ENCODE measurements around the gene SIDT1.

SIDT1 gene

DNA sequence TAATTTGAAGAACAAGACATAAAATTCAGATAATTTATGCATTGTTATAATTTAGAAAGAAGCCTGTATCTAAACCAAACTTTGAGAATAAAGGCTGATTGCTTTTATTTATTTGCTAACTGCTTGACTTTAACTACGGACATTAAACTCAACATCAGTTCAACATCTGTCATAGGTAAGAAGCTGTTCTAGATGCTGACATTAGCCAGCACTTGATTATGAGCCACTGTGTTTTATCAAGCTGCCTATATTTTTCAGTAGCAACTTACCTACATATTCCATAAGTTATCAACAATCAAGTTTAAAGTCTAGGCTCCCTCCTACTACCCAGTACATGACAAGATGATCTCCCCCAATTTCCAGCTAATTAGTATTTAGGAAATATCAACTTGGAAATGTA is 122.0 kb downstream of the SIDT1 start:
- Histone ChIP-seq H3K9me3 (ENCODE audit: severe bottlenecking) (no peaks in the 10 kb centered on the region), H3K27me3 (ENCODE audit: insufficient read depth, poor library complexity, severe bottlenecking) (no peaks in the 10 kb centered on the region), H3K4me1 (ENCODE audit: insufficient read depth, poor library complexity, severe bottlenecking) (no peaks in the 10 kb centered on the region), H3K36me3 (ENCODE audit: low read depth) (no peaks in the 10 kb centered on the region), H3K27ac (ENCODE audit: poor library complexity, severe bottlenecking) (no peak overlapping the region), H3K4me3 (ENCODE audit: severe bottlenecking) (no peak overlapping the region)
- no peak for DNase-seq (ENCODE audit: low spot score)
- ATAC-seq (ENCODE audit: low read depth), result no peak
- TF ChIP-seq, protein P1, sequence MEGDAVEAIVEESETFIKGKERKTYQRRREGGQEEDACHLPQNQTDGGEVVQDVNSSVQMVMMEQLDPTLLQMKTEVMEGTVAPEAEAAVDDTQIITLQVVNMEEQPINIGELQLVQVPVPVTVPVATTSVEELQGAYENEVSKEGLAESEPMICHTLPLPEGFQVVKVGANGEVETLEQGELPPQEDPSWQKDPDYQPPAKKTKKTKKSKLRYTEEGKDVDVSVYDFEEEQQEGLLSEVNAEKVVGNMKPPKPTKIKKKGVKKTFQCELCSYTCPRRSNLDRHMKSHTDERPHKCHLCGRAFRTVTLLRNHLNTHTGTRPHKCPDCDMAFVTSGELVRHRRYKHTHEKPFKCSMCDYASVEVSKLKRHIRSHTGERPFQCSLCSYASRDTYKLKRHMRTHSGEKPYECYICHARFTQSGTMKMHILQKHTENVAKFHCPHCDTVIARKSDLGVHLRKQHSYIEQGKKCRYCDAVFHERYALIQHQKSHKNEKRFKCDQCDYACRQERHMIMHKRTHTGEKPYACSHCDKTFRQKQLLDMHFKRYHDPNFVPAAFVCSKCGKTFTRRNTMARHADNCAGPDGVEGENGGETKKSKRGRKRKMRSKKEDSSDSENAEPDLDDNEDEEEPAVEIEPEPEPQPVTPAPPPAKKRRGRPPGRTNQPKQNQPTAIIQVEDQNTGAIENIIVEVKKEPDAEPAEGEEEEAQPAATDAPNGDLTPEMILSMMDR (IDR thresholded peaks at IDR 0.05; ENCODE audit: poor library complexity, severe bottlenecking), result no peak

DNA sequence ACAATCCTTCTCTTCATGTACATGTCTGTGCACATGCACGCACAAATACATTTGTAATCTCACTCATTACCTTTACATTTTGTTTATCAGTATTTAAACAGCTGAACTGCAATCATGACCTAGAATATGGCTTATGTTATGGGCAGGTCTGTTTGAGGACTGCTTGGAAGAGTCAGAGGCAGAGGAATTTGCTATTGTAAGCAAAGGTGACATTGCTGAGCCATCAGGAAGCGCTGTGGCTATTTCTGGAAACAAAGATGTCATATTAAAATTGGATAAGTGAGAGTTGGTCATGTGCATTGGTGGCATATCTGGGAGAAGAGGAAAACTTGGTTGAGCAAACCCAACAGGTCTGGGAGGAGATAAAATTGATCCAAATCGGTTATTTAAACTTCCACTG is 122.5 kb downstream of the SIDT1 start:
- no peak overlapping the region for H3K4me3 ChIP-seq (ENCODE audit: severe bottlenecking)
- no peaks in the 10 kb centered on the region for H3K36me3 ChIP-seq (ENCODE audit: low read depth)
- TF ChIP-seq, protein P1 (IDR thresholded peaks at IDR 0.05; ENCODE audit: poor library complexity, severe bottlenecking), result no peak
- no peaks in the 10 kb centered on the region for H3K4me1 ChIP-seq (ENCODE audit: insufficient read depth, poor library complexity, severe bottlenecking)
- no peaks in the 10 kb centered on the region for H3K27me3 ChIP-seq (ENCODE audit: insufficient read depth, poor library complexity, severe bottlenecking)
- DNase-seq (ENCODE audit: low spot score), result no peak
- no peaks in the 10 kb centered on the region for H3K9me3 ChIP-seq (ENCODE audit: severe bottlenecking)
- ATAC-seq (ENCODE audit: low read depth), result no peak
- H3K27ac ChIP-seq (ENCODE audit: poor library complexity, severe bottlenecking), result no peak overlapping the region

DNA sequence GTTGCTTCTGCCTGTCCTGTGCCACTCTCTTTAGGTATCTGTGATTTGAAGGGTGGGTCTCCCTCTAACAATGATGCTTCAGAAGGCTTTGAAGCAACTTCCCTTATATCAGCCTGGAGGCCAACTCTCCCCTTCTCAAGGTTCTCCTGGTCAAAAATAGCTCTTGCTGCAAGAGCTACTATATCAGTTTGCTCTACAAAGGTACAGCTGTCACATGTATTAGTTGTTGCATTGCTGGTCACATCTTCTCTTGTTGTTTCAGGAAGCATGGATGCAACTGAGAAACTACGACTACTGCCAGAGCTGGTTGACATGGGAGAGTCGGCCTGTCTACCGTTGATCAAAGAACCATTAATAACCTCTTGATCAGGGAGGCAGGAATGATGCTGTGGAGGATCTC is 125.8 kb downstream of the SIDT1 start:
- no peaks in the 10 kb centered on the region for H3K27me3 ChIP-seq (ENCODE audit: insufficient read depth, poor library complexity, severe bottlenecking)
- DNase-seq (ENCODE audit: low spot score) (no peak), ATAC-seq (ENCODE audit: low read depth) (no peak)
- H3K4me3 ChIP-seq (ENCODE audit: severe bottlenecking), result no peak overlapping the region
- TF ChIP-seq, protein P1 (IDR thresholded peaks at IDR 0.05; ENCODE audit: poor library complexity, severe bottlenecking), result no peak
- no peaks in the 10 kb centered on the region for H3K36me3 ChIP-seq (ENCODE audit: low read depth)
- no peak overlapping the region for H3K27ac ChIP-seq (ENCODE audit: poor library complexity, severe bottlenecking)
- no peaks in the 10 kb centered on the region for H3K4me1 ChIP-seq (ENCODE audit: insufficient read depth, poor library complexity, severe bottlenecking)
- no peaks in the 10 kb centered on the region for H3K9me3 ChIP-seq (ENCODE audit: severe bottlenecking)

DNA sequence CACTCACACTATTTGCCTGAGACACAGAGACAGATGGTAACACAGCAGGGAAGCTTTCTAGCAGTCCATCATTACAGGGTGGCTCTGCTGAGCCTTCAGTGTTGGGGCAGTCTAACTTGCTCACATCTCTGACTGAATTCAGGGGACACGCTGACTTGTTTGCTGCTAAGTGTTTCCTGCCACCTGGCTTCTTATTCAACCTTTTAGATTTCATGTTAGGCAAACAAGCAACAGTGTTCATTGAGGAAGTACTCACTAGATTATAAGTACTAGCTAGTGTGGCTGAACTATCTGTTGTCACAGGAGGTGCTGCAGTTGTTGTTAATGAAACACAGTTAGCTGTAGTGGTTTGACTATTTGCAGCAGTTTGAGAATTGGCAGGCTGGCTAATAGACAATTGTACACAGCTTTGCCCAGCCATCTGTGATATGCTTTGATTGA is 126.8 kb downstream of the SIDT1 start:
- H3K4me3 ChIP-seq (ENCODE audit: severe bottlenecking), result no peak overlapping the region
- H3K9me3 ChIP-seq (ENCODE audit: severe bottlenecking), result no peaks in the 10 kb centered on the region
- TF ChIP-seq, protein P1 (IDR thresholded peaks at IDR 0.05; ENCODE audit: poor library complexity, severe bottlenecking), result no peak
- no peaks in the 10 kb centered on the region for H3K4me1 ChIP-seq (ENCODE audit: insufficient read depth, poor library complexity, severe bottlenecking)
- H3K27ac ChIP-seq (ENCODE audit: poor library complexity, severe bottlenecking), result no peak overlapping the region
- no peak for ATAC-seq (ENCODE audit: low read depth)
- no peaks in the 10 kb centered on the region for H3K27me3 ChIP-seq (ENCODE audit: insufficient read depth, poor library complexity, severe bottlenecking)
- DNase-seq (ENCODE audit: low spot score), result no peak
- no peaks in the 10 kb centered on the region for H3K36me3 ChIP-seq (ENCODE audit: low read depth)

DNA sequence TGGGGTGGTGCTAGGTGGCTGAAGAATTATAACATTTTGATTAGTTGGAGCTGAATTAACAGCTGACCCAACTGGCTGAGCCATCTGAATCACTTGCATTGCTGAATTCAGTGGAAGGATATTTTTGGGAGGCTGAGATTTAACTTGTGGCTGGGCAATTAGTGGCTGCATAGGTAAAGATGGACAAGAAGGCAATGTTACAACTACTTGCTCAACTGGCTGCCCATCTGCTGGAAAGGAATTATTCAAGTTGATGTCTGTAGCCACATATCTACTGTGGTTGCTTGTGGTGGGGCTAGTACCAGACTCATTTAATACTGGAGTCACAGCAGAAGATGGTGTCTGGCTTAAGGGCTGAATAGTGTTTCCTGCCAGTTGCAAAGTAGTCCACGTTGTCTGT is 127.6 kb downstream of the SIDT1 start:
- no peak for ATAC-seq (ENCODE audit: low read depth)
- no peak overlapping the region for H3K4me3 ChIP-seq (ENCODE audit: severe bottlenecking)
- H3K9me3 ChIP-seq (ENCODE audit: severe bottlenecking), result no peaks in the 10 kb centered on the region
- H3K27me3 ChIP-seq (ENCODE audit: insufficient read depth, poor library complexity, severe bottlenecking), result no peaks in the 10 kb centered on the region
- H3K36me3 ChIP-seq (ENCODE audit: low read depth), result no peaks in the 10 kb centered on the region
- no peak overlapping the region for H3K27ac ChIP-seq (ENCODE audit: poor library complexity, severe bottlenecking)
- TF ChIP-seq, protein P1 (IDR thresholded peaks at IDR 0.05; ENCODE audit: poor library complexity, severe bottlenecking), result no peak
- no peak for DNase-seq (ENCODE audit: low spot score)
- H3K4me1 ChIP-seq (ENCODE audit: insufficient read depth, poor library complexity, severe bottlenecking), result no peaks in the 10 kb centered on the region
